HCT116 (cell line): Measurements from ENCODE around the gene CD99L2. TPM values are rescaled to one million over a fixed set of nuclear protein-coding genes. Genes with fewer than 3 reads are reported as not detected.
"Not testable (repeated sequence)": the region's sequence is repeated elsewhere in the genome, so short reads cannot be mapped to it uniquely, and the experiment has no call there.

Experiments
- ATAC-seq: fragments of 200-7000 bp; cut with Tn5 transposase; 2 replicates; pipeline ENCODE4 v1.9.1; 2020; ENCODE audit warnings: mild to moderate bottlenecking, moderate library complexity
- BruUV-seq: library from RNA; stranded (reverse); fragments of 400-500 nt; replicated peaks from 2 replicates; lab custom pipeline; 2021; lab: Mats Ljungman, UMichigan
- CTCF ChIA-PET: fragments of 300-600 bp; sonication (Branson Sonifier 250); formaldehyde crosslinking; loops from one replicate; lab custom pipeline; 2021; ENCODE audit warnings: antibody characterized with exemption; lab: Charles Lee
- POLR2A ChIA-PET: fragments of 300-600, 350-600 bp; sonication (Branson Sonifier 250); formaldehyde crosslinking; loops from one replicate; lab custom pipeline; 2021; ENCODE audit warnings: antibody characterized with exemption; lab: Charles Lee
- RAD21 ChIA-PET, 2 experiments: fragments of 300-600 bp; sonication (Branson Sonifier 250); formaldehyde crosslinking; loops; one replicate each; lab custom pipeline; 2023; ENCODE audit warnings: low total read pairs in 2 of 2; ENCODE audit not compliant: uncharacterized antibody in 2 of 2, unreplicated experiment in 2 of 2, low non-redundant PET in 1 of 2; lab: Charles Lee
- DNase-seq: peaks from one replicate; pipeline ENCODE4 v3.0.0-alpha.2; 2010; ENCODE audit warnings: low read depth, low spot score
- H2AFZ ChIP-seq: fragments of 200-600 bp; shearing (Covaris generic), sonication (generic); 2 replicates; pipeline ENCODE4 v1.6.1; 2017; ENCODE audit warnings: low read depth, mixed run types, mixed read lengths, antibody characterized with exemption, low read length; ENCODE audit not compliant: poor library complexity, severe bottlenecking
- H3K27ac ChIP-seq: 2 replicates; pipeline ENCODE4 v1.5.1; 2012; ENCODE audit warnings: low read depth, low read length
- H3K27me3 ChIP-seq: fragments of 200-600 bp; sonication (generic); 2 replicates; pipeline ENCODE4 v1.6.1; 2016; ENCODE audit warnings: mixed run types, low read length, mixed read lengths; ENCODE audit not compliant: insufficient read depth
- H3K36me3 ChIP-seq, 2 experiments: fragments of 200-500 bp in 1 of 2; fragments of 200-600 bp in 1 of 2; sonication (Bioruptor generic) in 1 of 2; sonication (generic) in 1 of 2; 2 replicates each; pipeline versions ENCODE4 v1.5.1 to v1.6.1; 2014 to 2016; ENCODE audit warnings: low read length in 2 of 2, inconsistent platforms in 1 of 2, mixed read lengths in 1 of 2, mixed run types in 1 of 2; ENCODE audit not compliant: insufficient read depth in 2 of 2, control insufficient read depth in 1 of 2
- H3K4me1 ChIP-seq, 2 experiments: fragments of 200-600 bp in 1 of 2; sonication (generic) in 1 of 2; 2 replicates each; pipeline versions ENCODE4 v1.5.1 to v1.6.1; 2012 to 2017; ENCODE audit warnings: low read length in 2 of 2, inconsistent platforms in 1 of 2, mild to moderate bottlenecking in 1 of 2, mixed read lengths in 1 of 2, mixed run types in 1 of 2, moderate library complexity in 1 of 2; ENCODE audit not compliant: insufficient read depth in 2 of 2, control insufficient read depth in 1 of 2
- H3K4me2 ChIP-seq: fragments of 200-600 bp; sonication (generic); 2 replicates; pipeline ENCODE4 v1.6.1; 2017; ENCODE audit warnings: mixed run types, low read length, mixed read lengths
- H3K4me3 ChIP-seq, 2 experiments: fragments of 200-600 bp in 1 of 2; sonication (generic) in 1 of 2; replicated peaks in 1 of 2; 2 replicates each; pipeline ENCODE4 v1.5.1; 2011 to 2016; ENCODE audit warnings: low read length in 2 of 2, control low read depth in 1 of 2, low read depth in 1 of 2, mild to moderate bottlenecking in 1 of 2, mixed read lengths in 1 of 2, mixed run types in 1 of 2
- H3K79me2 ChIP-seq: fragments of 200-600 bp; sonication (generic); 2 replicates; pipeline ENCODE4 v1.6.1; 2017; ENCODE audit warnings: mild to moderate bottlenecking, mixed run types, low read length, moderate library complexity, mixed read lengths; ENCODE audit not compliant: insufficient read depth
- H3K9ac ChIP-seq: fragments of 200-600 bp; sonication (generic); 2 replicates; pipeline ENCODE4 v1.6.1; 2016; ENCODE audit warnings: low read length, mixed read lengths
- H3K9me2 ChIP-seq: fragments of 200-600 bp; sonication (generic), shearing (Covaris generic); 2 replicates; pipeline ENCODE4 v1.6.1; 2017; ENCODE audit warnings: mixed run types, mild to moderate bottlenecking, moderate library complexity; ENCODE audit not compliant: insufficient read depth
- H3K9me3 ChIP-seq, 2 experiments: fragments of 200-500 bp in 1 of 2; fragments of 200-600 bp in 1 of 2; sonication (Bioruptor generic) in 1 of 2; sonication (generic) in 1 of 2; 2 replicates each; pipeline ENCODE4 v1.6.1; 2014 to 2017; ENCODE audit warnings: low read length in 2 of 2, mixed read lengths in 2 of 2, inconsistent platforms in 1 of 2, low read depth in 1 of 2, mild to moderate bottlenecking in 1 of 2, mixed run types in 1 of 2, moderate library complexity in 1 of 2; ENCODE audit not compliant: control insufficient read depth in 1 of 2, insufficient read depth in 1 of 2
- H4K20me1 ChIP-seq: fragments of 200-600 bp; sonication (generic), shearing (Covaris generic); 2 replicates; pipeline ENCODE4 v1.6.1; 2017; ENCODE audit warnings: mixed run types, mild to moderate bottlenecking, moderate library complexity; ENCODE audit not compliant: insufficient read depth
- CEBPB ChIP-seq: IDR thresholded peaks from 2 replicates; pipeline ENCODE4 v1.6.1; 2012; ENCODE audit warnings: low read depth
- CTCF ChIP-seq, 3 experiments: fragments of 200-600 bp in 1 of 3; sonication (generic) in 1 of 3; IDR thresholded peaks in 2 of 3; conservative IDR thresholded peaks in 1 of 3; 2 replicates each; pipeline ENCODE4 v1.5.1; 2012 to 2017; ENCODE audit warnings: low read depth in 2 of 3, low read length in 2 of 3, antibody characterized with exemption in 1 of 3, borderline replicate concordance in 1 of 3, control low read depth in 1 of 3, mild to moderate bottlenecking in 1 of 3, mixed read lengths in 1 of 3, mixed run types in 1 of 3, moderate library complexity in 1 of 3; ENCODE audit not compliant: insufficient read depth in 1 of 3
- EZH2 ChIP-seq: fragments of 200-600 bp; sonication (generic); IDR thresholded peaks from 2 replicates; pipeline ENCODE4 v1.6.1; 2017; ENCODE audit warnings: antibody characterized with exemption, mixed run types
- EZH2phosphoT487 ChIP-seq: fragments of 200-600 bp; IDR thresholded peaks from 2 replicates; pipeline ENCODE4 v1.6.1; 2018; ENCODE audit warnings: antibody characterized with exemption, borderline replicate concordance
- MAX ChIP-seq: IDR thresholded peaks from 2 replicates; pipeline ENCODE4 v1.6.1; 2012
- POLR2A ChIP-seq: IDR thresholded peaks from 2 replicates; pipeline ENCODE4 v1.7.0; 2011; ENCODE audit warnings: borderline replicate concordance; ENCODE audit not compliant: insufficient read depth, insufficient read length; ENCODE audit errors: extremely low read depth
- SIN3A ChIP-seq: IDR thresholded peaks from 2 replicates; pipeline ENCODE4 v1.6.1; 2012; ENCODE audit warnings: low read depth
- SRF ChIP-seq: IDR thresholded peaks from 2 replicates; pipeline ENCODE4 v1.6.1; 2012; ENCODE audit warnings: low read depth
- TCF7L2 ChIP-seq: IDR thresholded peaks from 2 replicates; pipeline ENCODE4 v1.7.0; 2011; ENCODE audit warnings: borderline replicate concordance, inconsistent platforms; ENCODE audit not compliant: insufficient read depth, insufficient read length; ENCODE audit errors: extremely low read depth
- ZFX ChIP-seq: fragments of 450-650 bp; IDR thresholded peaks from 2 replicates; pipeline ENCODE4 v1.6.1; 2017
- intact Hi-C: fragments of 100-400 bp; cut with micrococcal nuclease; formaldehyde crosslinking; loops from 2 replicates; pipeline ENCODE4 v1.10.0; 2022
- total RNA-seq: library from RNA; stranded (reverse); gene quantifications from one replicate; pipeline ENCODE4 v1.2.1, GENCODE V29; 2021; ENCODE audit not compliant: unreplicated experiment
- TF ChIP-seq, protein P1 (sequence below): IDR thresholded peaks from 2 replicates; pipeline ENCODE4 v1.6.1; 2012; ENCODE audit warnings: low read depth
- TF ChIP-seq, protein P2 (sequence below): IDR thresholded peaks from 2 replicates; pipeline ENCODE4 v1.6.1; 2012

Gene CD99L2
- total RNA-seq, 1 experiment from 2014 or later = 6.2 TPM

- Histone ChIP-seq H3K4me3 (no peak overlapping the region), H3K36me3 (no peaks in the 10 kb centered on the region), H3K79me2 (no peaks in the 10 kb centered on the region), H3K9me3 (no peaks in the 10 kb centered on the region), H3K4me1 (no peaks in the 10 kb centered on the region), H3K4me2 (no peak overlapping the region), H3K27ac (no peak overlapping the region), H3K27me3 (no peaks in the 10 kb centered on the region), H3K9me2 (no peaks in the 10 kb centered on the region), H3K9ac (no peak overlapping the region), H2AFZ (no peak overlapping the region), H4K20me1 (no peaks in the 10 kb centered on the region)
- DNase-seq (no peak), ATAC-seq (no peak)
- no TSS peak for BruUV-seq
- ChIA-PET RAD21 (no interaction called here), POLR2A (interaction anchor here (0.6 kb wide), 1 partner anchor 45 kb away, joined by 3 read pairs; no protein-coding TSS in a partner anchor), CTCF (no interaction called here)
- TF ChIP-seq, protein P1, sequence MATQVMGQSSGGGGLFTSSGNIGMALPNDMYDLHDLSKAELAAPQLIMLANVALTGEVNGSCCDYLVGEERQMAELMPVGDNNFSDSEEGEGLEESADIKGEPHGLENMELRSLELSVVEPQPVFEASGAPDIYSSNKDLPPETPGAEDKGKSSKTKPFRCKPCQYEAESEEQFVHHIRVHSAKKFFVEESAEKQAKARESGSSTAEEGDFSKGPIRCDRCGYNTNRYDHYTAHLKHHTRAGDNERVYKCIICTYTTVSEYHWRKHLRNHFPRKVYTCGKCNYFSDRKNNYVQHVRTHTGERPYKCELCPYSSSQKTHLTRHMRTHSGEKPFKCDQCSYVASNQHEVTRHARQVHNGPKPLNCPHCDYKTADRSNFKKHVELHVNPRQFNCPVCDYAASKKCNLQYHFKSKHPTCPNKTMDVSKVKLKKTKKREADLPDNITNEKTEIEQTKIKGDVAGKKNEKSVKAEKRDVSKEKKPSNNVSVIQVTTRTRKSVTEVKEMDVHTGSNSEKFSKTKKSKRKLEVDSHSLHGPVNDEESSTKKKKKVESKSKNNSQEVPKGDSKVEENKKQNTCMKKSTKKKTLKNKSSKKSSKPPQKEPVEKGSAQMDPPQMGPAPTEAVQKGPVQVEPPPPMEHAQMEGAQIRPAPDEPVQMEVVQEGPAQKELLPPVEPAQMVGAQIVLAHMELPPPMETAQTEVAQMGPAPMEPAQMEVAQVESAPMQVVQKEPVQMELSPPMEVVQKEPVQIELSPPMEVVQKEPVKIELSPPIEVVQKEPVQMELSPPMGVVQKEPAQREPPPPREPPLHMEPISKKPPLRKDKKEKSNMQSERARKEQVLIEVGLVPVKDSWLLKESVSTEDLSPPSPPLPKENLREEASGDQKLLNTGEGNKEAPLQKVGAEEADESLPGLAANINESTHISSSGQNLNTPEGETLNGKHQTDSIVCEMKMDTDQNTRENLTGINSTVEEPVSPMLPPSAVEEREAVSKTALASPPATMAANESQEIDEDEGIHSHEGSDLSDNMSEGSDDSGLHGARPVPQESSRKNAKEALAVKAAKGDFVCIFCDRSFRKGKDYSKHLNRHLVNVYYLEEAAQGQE = no peak
- TF ChIP-seq TCF7L2 (no peak), SRF (no peak), EZH2 (no peak), CTCF (IDR thresholded peaks at IDR 0.05 in 2 of 3, conservative IDR thresholded peaks at IDR 0.05 in 1 of 3; ENCODE audit: borderline replicate concordance in 1 of 3, insufficient read depth in 1 of 3, low read depth in 2 of 3, low read length in 2 of 3) (no peak), ZFX (no peak), EZH2phosphoT487 (no peak), CEBPB (no peak), MAX (no peak), POLR2A (no peak), SIN3A (no peak)
- TF ChIP-seq, protein P2, sequence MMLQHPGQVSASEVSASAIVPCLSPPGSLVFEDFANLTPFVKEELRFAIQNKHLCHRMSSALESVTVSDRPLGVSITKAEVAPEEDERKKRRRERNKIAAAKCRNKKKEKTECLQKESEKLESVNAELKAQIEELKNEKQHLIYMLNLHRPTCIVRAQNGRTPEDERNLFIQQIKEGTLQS = no peak
- intact Hi-C loops = no loop called here
Measured at GRCh38 chrX:150879855-150880807, 18.3 kb downstream of the CD99L2 start.

DNA sequence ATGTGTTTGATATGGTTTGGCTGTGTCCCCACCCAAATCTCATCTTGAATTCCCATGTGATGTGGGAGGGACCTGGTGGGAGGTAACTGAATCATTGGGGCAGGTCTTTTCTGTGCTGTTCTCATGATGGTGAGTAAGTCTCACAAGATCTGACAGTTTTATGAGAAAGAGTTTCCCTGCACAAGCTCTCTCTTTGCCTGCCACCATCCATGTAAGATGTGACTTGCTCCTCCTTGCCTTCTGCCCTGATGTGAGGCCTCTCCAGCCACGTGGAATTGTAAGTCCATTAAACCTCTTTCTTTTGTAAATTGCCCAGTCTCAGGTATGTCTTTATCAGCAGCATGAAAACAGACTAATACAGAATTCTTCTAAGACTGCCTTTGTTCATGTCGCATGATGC, 22.8 kb downstream of the CD99L2 start:
- POLR2A ChIA-PET, H3K27ac ChIP-seq, H3K9me2 ChIP-seq, RAD21 ChIA-PET, BruUV-seq, H3K4me2 ChIP-seq, H3K36me3 ChIP-seq, H3K79me2 ChIP-seq, intact Hi-C loops, H2AFZ ChIP-seq, DNase-seq, H4K20me1 ChIP-seq, H3K4me3 ChIP-seq, H3K9ac ChIP-seq, ATAC-seq, H3K9me3 ChIP-seq, CTCF ChIA-PET, H3K27me3 ChIP-seq: not testable (repeated sequence)
- peaks cover 5 to 12% of the 10 kb centered on the region in 2 experiments; a peak in 2 of 4 replicates for H3K4me1 ChIP-seq
